PC-3 (cell line): Measurements from ENCODE around the gene UQCC2.

Experiments
- EZH2 ChIP-seq: fragments of 300-600 bp; sonication (generic); IDR thresholded peaks from one replicate; pipeline ENCODE4 v1.6.1; 2017; ENCODE audit warnings: antibody characterized with exemption, mild to moderate bottlenecking, low read length; ENCODE audit not compliant: unreplicated experiment
- EZH2phosphoT487 ChIP-seq: fragments of 300-600 bp; sonication (generic); IDR thresholded peaks from 2 replicates; pipeline ENCODE4 v1.6.1; 2018; ENCODE audit warnings: mild to moderate bottlenecking, antibody characterized with exemption, low read length, borderline replicate concordance
- TF ChIP-seq, protein P1 (sequence below): fragments of 300-600 bp; sonication (generic); conservative IDR thresholded peaks from 2 replicates; pipeline ENCODE4 v1.5.1; 2017; ENCODE audit warnings: antibody characterized with exemption, low read depth, mild to moderate bottlenecking, low read length

DNA sequence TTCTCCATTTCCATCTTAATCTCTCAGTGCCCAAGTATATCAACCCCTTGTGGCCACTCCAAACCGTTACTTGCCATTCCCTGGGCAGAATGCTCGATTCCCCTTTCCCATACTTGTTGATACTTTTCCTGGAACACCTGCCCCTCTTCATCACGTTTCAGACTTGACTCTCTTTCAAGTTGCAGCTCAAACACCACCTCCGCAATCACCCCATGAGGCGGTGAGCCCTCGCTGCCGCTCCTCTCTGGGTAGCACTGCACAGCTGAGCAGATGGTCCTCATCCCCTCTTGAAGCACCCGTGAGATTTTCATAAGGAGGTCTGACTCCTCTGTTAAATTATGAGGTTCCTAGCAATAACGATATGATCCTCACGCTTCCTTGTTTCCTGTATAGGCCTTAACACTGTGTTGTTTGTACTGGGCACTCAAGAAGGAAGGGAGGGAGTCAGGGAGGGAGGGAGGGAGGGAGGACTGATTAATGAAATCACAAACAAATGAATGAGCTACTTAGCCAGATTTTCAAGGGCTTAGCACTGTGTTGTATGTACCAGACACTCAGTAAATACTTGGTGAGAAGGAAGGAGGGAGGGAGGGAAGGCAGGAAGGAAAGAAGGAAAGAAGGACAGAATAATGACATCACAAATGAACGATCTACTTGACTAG lies 8.0 kb upstream of the UQCC2 start:
- TF ChIP-seq, protein P1, sequence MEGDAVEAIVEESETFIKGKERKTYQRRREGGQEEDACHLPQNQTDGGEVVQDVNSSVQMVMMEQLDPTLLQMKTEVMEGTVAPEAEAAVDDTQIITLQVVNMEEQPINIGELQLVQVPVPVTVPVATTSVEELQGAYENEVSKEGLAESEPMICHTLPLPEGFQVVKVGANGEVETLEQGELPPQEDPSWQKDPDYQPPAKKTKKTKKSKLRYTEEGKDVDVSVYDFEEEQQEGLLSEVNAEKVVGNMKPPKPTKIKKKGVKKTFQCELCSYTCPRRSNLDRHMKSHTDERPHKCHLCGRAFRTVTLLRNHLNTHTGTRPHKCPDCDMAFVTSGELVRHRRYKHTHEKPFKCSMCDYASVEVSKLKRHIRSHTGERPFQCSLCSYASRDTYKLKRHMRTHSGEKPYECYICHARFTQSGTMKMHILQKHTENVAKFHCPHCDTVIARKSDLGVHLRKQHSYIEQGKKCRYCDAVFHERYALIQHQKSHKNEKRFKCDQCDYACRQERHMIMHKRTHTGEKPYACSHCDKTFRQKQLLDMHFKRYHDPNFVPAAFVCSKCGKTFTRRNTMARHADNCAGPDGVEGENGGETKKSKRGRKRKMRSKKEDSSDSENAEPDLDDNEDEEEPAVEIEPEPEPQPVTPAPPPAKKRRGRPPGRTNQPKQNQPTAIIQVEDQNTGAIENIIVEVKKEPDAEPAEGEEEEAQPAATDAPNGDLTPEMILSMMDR, result no peak
- TF ChIP-seq EZH2, result no peak
- no peak for TF ChIP-seq EZH2phosphoT487
